ENCODE data around the gene CD81. TPM values are rescaled to one million over a fixed set of nuclear protein-coding genes. Genes with fewer than 3 reads are reported as not detected.
A peak's percentile ranks its signal among the peaks of the same experiment; 100 is the strongest.

CD81 gene
- total and polyA plus RNA-seq, 2 experiments from 2014 or later: 67.6 to 434 TPM

GRCh38 chr11:2390091-2390724 is 13.1 kb downstream of the CD81 start:
- 73 to 75% methylated on average over 23 of the region's 23 CpGs for WGBS, 2 experiments (ENCODE audit: low coverage in 1 of 2, low lambda C conversion rate in 2 of 2, missing lambda C conversion rate in 2 of 2)

GRCh38 chr11:2390725-2391151 is 13.6 kb downstream of the CD81 start:
- Histone ChIP-seq H3F3A (ENCODE audit: insufficient read depth) (no peaks in the 10 kb centered on the region), H4K20me1 (ENCODE audit: insufficient read depth) (peaks cover 5% of the 10 kb centered on the region; the same call in 1 of the 2 replicates), H3K9ac (peak overlapping the region; percentile 52), H3K4me2 (ENCODE audit: unreplicated experiment) (peak overlapping the region; percentile 18), H3K9me2 (ENCODE audit: insufficient read depth) (no peaks in the 10 kb centered on the region), H3K27ac (no peak overlapping the region), H3K4me3 (no peak overlapping the region), H3K79me2 (ENCODE audit: insufficient read depth) (peaks cover 96% of the 10 kb centered on the region), H3K4me1 (ENCODE audit: insufficient read depth) (peaks cover 18% of the 10 kb centered on the region), H3K9me3 (ENCODE audit: low read depth) (no peaks in the 10 kb centered on the region), H3K36me3 (ENCODE audit: low read depth) (no peaks in the 10 kb centered on the region), H2AFZ (no peak overlapping the region), H3K27me3 (replicated peaks; ENCODE audit: insufficient read depth) (no peaks in the 10 kb centered on the region)
- TF ChIP-seq EZH2 (IDR thresholded peaks at IDR 0.05; ENCODE audit: insufficient read depth, poor library complexity, severe bottlenecking) (no peak), EZH2phosphoT487 (IDR thresholded peaks at IDR 0.05; ENCODE audit: insufficient read depth, low read depth) (no peak)
- DNase-seq: peak; percentile 87
- 7 to 15% methylated on average over 4 to 8 of the region's 8 CpGs for WGBS, 2 experiments (ENCODE audit: low coverage in 1 of 2, low lambda C conversion rate in 2 of 2, missing lambda C conversion rate in 2 of 2)
- in situ Hi-C loops (cut with MboI): no loop called here

More at GRCh38 chr11:2390091-2390724, 13.1 kb downstream of the CD81 start:
- in situ Hi-C loops (cut with MboI): no loop called here
- Histone ChIP-seq H3K9me2 (ENCODE audit: insufficient read depth) (no peaks in the 10 kb centered on the region), H3K4me3 (no peak overlapping the region), H3K27ac (no peak overlapping the region), H3K4me2 (ENCODE audit: unreplicated experiment) (peak overlapping the region; percentile 18), H3F3A (ENCODE audit: insufficient read depth) (no peaks in the 10 kb centered on the region), H3K9ac (peak overlapping the region; percentile 52), H3K4me1 (ENCODE audit: insufficient read depth) (peaks cover 18% of the 10 kb centered on the region), H3K36me3 (ENCODE audit: low read depth) (no peaks in the 10 kb centered on the region), H4K20me1 (ENCODE audit: insufficient read depth) (peaks cover 5% of the 10 kb centered on the region; the same call in 1 of the 2 replicates), H3K9me3 (ENCODE audit: low read depth) (no peaks in the 10 kb centered on the region), H2AFZ (no peak overlapping the region), H3K79me2 (ENCODE audit: insufficient read depth) (peaks cover 98% of the 10 kb centered on the region), H3K27me3 (replicated peaks; ENCODE audit: insufficient read depth) (no peaks in the 10 kb centered on the region)
- TF ChIP-seq EZH2phosphoT487 (IDR thresholded peaks at IDR 0.05; ENCODE audit: insufficient read depth, low read depth) (no peak), EZH2 (IDR thresholded peaks at IDR 0.05; ENCODE audit: insufficient read depth, poor library complexity, severe bottlenecking) (no peak)
- DNase-seq: no peak

GRCh38 chr11:2391181-2391975 is 14.3 kb downstream of the CD81 start:
- Histone ChIP-seq H3K79me2 (ENCODE audit: insufficient read depth) (peaks cover 90% of the 10 kb centered on the region), H3K9ac (no peak overlapping the region), H3K4me2 (ENCODE audit: unreplicated experiment) (no peak overlapping the region), H4K20me1 (ENCODE audit: insufficient read depth) (peaks cover 5% of the 10 kb centered on the region; the same call in 1 of the 2 replicates), H3K27me3 (replicated peaks; ENCODE audit: insufficient read depth) (no peaks in the 10 kb centered on the region), H3K4me1 (ENCODE audit: insufficient read depth) (peaks cover 18% of the 10 kb centered on the region), H3K9me2 (ENCODE audit: insufficient read depth) (no peaks in the 10 kb centered on the region), H2AFZ (no peak overlapping the region), H3K4me3 (no peak overlapping the region), H3K36me3 (ENCODE audit: low read depth) (no peaks in the 10 kb centered on the region), H3K27ac (no peak overlapping the region), H3F3A (ENCODE audit: insufficient read depth) (no peaks in the 10 kb centered on the region), H3K9me3 (ENCODE audit: low read depth) (no peaks in the 10 kb centered on the region)
- no peak for DNase-seq
- 81 to 85% methylated on average over 19 to 20 of the region's 20 CpGs for WGBS, 2 experiments (ENCODE audit: low coverage in 1 of 2, low lambda C conversion rate in 2 of 2, missing lambda C conversion rate in 2 of 2)
- TF ChIP-seq EZH2phosphoT487 (IDR thresholded peaks at IDR 0.05; ENCODE audit: insufficient read depth, low read depth) (no peak), EZH2 (IDR thresholded peaks at IDR 0.05; ENCODE audit: insufficient read depth, poor library complexity, severe bottlenecking) (no peak)
- in situ Hi-C loops (cut with MboI): no loop called here

- Histone ChIP-seq H3K4me1 (ENCODE audit: insufficient read depth) (peaks cover 11% of the 10 kb centered on the region), H3K4me2 (ENCODE audit: unreplicated experiment) (no peak overlapping the region), H3K36me3 (ENCODE audit: low read depth) (no peaks in the 10 kb centered on the region), H3K9me2 (ENCODE audit: insufficient read depth) (no peaks in the 10 kb centered on the region), H3K9ac (no peak overlapping the region), H3K27ac (no peak overlapping the region), H2AFZ (no peak overlapping the region), H3K79me2 (ENCODE audit: insufficient read depth) (peaks cover 86% of the 10 kb centered on the region), H3F3A (ENCODE audit: insufficient read depth) (no peaks in the 10 kb centered on the region), H3K4me3 (no peak overlapping the region), H4K20me1 (ENCODE audit: insufficient read depth) (peaks cover 5% of the 10 kb centered on the region; the same call in 1 of the 2 replicates), H3K9me3 (ENCODE audit: low read depth) (no peaks in the 10 kb centered on the region), H3K27me3 (replicated peaks; ENCODE audit: insufficient read depth) (no peaks in the 10 kb centered on the region)
- WGBS, 2 experiments (ENCODE audit: low coverage in 1 of 2, low lambda C conversion rate in 2 of 2, missing lambda C conversion rate in 2 of 2): 79 to 83% methylated on average over 21 to 26 of the region's 26 CpGs
- no peak for TF ChIP-seq EZH2phosphoT487 (IDR thresholded peaks at IDR 0.05; ENCODE audit: insufficient read depth, low read depth)
- no peak for TF ChIP-seq EZH2 (IDR thresholded peaks at IDR 0.05; ENCODE audit: insufficient read depth, poor library complexity, severe bottlenecking)
- no peak for DNase-seq
- in situ Hi-C loops (cut with MboI): no loop called here
Observed at GRCh38 chr11:2392241-2392959, 15.3 kb downstream of the CD81 start.
